GM12891 (cell line): Measurements from ENCODE around the gene PPP1R13B.

Source experiments
- PAX5 ChIP-seq: IDR thresholded peaks from 2 replicates; pipeline ENCODE4 v1.6.1; 2011; ENCODE audit warnings: low read length, moderate library complexity, mild to moderate bottlenecking; ENCODE audit not compliant: insufficient read depth, severe bottlenecking
- POLR2A ChIP-seq: IDR thresholded peaks from 2 replicates; pipeline ENCODE4 v1.6.1; 2011; ENCODE audit warnings: low read depth, low read length, control low read depth
- POLR2AphosphoS5 ChIP-seq: IDR thresholded peaks from 2 replicates; pipeline ENCODE4 v1.6.1; 2011; ENCODE audit warnings: low read depth, low read length, control low read depth
- POU2F2 ChIP-seq: IDR thresholded peaks from 2 replicates; pipeline ENCODE4 v1.6.1; 2011; ENCODE audit warnings: low read depth, mild to moderate bottlenecking, control low read depth, low read length, moderate library complexity
- SPI1 ChIP-seq: IDR thresholded peaks from 2 replicates; pipeline ENCODE4 v1.6.1; 2011; ENCODE audit warnings: low read depth, low read length, control low read depth
- TAF1 ChIP-seq: IDR thresholded peaks from 2 replicates; pipeline ENCODE4 v1.6.1; 2011; ENCODE audit warnings: low read depth, low read length, control low read depth

GRCh38 chr14:103762036-103762435 lies 85.3 kb downstream of the PPP1R13B start:
- no peak for TF ChIP-seq TAF1
- TF ChIP-seq POLR2A = no peak
- TF ChIP-seq POLR2AphosphoS5 = no peak
- TF ChIP-seq SPI1 = no peak
- no peak for TF ChIP-seq POU2F2
- no peak for TF ChIP-seq PAX5
